ENCODE data around the gene CIC.
"Not testable (repeated sequence)": the region's sequence is repeated elsewhere in the genome, so short reads cannot be mapped to it uniquely, and the experiment has no call there.

The CIC gene

DNA sequence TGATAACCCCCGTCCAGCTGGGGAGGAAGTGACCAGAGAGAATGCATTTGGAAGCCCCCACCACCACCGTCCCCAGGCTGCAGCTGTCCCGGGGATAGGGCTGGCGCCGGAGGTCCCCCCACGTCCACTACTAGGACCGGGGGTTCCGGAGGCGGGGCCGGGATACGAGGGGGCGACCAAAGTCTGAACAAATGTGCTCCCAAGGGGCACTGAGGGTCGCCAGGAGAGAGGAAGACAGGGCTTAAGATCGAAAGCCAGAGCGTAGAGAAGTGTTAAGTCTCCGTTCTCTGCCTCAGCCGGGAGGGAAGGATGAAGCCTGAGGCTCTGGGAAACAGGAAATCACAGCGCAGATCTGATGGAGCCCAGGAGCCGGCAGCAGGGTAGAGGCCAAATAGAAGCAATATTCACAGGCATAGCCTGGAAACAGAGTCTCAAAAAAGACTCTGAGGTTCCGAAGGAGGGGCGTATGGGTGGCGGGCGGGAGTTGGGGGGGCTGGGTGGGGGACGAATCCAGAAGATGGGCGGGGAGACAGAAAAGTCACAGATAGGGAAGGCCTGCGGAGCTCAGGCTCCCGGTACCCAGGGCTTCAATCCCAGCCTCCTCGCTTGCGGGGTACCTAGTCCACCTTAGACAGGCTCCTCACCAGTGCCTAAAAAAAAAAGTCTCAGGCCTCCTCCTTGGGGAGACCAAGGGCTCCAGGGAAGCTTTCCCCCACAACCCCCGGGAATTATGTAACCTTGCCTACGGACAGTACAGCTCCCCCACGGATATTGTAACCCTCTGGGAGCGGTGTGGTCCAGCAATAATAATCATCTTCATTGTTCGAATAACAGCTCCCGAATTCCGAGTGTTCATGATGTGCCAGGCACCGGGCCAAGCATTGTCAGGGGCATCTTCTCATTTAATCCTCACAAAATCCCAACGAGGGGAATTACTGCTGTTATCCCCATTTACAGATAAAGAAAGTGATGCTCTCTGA lies 13.0 kb upstream of the CIC start:
- DNase-seq = peak; percentile 27

DNA sequence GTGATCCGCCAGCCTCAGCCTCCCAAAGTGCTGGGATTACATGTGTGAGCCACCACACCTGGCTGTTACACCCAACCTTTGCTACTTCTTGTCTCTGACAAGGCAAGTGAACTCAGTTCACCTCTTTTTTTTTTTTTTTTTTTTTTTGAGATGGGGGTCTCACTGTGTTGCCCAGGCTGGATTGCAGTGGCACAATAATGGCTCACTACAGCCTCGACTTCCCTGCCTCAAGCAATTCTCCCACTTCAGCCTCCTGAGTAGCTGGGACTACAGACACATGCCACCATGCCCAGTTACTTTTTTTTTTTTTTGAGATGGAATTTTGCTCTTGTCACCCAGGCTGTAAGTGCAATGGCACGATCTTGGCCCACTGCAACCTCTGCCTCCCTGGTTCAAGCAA lies 11.2 kb upstream of the CIC start:
- not testable (repeated sequence) for DNase-seq

DNA sequence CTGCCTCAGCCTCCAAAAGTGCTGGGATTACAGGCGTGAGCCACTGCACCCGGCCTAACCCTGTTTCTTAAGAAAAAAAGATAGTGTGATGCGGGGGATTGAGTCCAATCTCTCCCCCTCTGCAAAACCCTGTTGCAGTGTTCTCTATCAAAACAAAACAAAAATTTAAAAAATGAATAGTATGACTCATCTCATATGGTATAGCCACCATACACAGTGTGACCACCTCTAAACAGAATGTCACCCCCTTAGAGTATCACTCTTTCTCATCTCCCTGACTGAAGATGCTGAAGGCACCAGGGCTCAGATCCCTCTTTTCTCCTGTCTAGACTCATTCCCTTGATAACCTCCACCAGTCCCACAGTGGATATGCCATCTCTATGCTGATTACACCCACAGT lies 7.3 kb upstream of the CIC start:
- DNase-seq = no peak

DNA sequence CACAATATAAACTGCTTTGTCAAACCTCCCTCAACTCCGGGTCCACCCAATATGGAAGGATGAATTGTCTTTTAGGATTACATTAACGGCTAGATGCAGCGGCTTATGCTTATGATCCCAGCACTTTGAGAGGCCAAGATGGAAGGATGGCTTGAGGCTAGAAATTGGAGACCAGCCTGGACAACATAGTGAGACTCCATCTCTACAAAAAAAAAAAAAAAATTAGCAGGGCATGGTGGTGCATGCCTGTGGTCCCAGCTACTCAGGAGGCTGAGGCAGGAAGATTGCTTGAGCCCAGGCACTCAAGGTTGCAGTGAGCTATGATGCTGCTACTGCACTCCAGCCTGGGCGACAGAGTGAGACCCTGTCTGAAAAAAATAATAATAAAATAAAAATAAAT lies 2.9 kb upstream of the CIC start:
- DNase-seq = not testable (repeated sequence)

DNA sequence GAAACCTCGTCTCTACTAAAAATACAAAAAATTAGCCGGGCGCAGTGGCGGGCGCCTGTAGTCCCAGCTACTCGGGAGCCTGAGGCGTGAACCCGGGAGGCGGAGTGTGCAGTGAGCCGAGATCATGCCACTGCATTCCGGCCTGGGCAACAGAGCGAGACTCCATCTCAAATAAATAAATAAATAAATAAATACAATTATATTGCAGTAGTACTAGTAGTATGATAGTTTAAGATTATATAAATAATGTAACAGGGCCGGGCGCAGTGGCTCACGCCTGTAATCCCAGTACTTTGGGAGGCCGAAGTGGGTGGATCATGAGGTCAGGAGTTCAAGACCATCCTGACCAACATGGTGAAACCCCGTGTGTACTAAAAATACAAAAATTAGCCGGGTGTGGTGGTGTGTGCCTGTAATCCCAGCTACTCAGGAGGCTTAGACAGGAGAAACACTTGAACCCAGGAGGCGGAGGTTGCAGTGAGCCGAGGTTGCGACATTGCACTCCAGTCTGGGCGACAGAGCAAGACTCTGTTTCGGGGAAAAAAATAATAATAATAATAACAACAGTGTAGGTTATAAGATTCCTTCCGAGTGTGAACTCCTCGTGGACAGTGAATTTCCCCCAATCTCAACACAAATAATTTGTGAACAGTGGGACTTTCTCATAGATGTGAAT lies 2.0 kb upstream of the CIC start:
- DNase-seq = not testable (repeated sequence)

DNA sequence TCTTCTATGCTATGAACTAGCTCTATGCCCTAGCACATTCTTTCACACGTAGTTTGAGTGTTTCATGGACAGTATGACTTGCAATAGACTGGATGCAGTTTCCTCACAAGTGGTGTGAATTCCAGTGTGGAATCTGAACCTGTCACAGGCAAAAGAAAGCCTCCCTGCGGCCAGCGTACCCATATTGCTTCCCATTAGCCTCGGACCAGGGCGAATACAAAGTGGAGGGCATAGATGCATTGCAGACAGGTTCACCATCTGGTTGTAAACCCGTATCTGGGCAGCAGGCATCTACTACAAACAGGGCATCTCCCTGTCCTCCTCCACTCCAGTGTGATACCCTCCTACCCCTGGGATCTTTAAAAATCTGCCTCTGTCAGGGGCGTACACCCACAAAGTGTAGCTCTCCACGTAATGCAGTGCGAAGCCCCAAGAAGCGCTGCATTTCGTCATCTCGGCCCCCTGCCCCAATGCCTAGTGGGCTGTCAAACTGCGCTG lies 1.4 kb upstream of the CIC start:
- DNase-seq = no peak

DNA sequence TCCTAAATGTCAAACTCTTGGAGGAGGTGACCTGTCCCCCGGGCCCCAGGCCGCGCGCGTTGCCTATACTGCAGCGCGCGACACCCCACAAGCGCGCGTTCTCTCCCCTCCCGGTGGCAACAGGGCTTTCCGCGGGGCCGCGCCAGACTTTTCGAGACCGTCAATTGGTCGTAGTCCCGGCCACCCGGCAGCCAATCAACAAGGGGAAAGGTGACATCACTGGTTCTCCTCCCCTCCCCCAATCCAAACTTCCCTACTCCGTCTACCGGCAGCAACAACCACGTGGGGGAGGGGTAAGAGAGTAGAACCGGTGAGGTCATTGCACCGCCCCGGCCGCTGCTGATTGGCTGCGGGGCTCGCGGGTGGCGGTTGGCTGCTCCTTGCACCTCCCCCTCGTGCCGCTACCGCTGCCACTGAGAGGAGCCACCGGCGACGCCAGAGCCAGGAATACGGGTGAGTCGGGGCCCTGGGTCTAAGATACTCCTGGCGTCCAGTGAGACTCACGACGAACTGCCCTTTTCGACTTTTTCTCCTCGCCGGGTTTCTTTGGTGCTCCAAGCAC lies 829 bp upstream of the CIC start:
- peak; percentile 100 for DNase-seq

DNA sequence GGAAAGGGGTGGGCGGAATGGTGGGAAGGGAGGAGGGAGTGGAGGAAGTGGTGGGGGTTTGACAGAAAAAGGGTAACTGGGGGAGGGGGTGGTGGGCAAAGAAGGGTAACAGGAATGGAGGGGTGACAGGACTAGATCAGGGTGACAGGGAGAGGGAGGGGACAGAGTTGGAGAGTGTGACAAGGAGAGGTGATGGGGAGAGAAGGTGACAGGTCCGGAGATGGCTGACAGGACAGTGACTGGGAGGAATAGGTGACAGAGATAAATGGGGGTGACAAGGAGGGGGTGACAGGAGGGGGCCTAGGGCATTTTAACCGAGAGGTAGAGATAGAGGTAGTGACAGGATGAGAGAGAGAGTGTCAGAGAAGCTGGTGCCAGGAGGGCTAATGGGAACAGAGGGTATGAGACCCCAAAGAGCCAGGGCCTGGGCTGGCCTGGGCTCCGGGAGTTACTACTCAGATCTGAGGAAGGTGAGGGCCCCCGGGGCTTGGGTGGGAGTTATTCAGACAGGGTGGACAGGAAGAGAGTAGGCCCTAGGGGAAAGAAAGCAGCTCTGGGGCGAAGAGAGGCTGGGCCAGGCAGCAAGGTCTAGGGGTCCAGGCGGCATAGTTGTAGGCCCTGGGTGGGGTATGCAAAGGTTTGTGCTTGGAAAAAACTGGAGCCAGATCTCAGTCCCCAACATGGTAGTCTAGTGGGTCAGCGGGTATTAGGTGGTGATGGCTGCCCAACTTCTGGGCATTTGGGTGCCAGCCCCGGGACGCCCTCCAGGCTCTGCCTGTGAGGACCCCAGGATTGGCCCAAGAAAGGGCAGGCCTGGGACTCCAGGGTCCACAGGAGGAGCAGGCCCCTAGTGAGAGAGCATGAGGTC lies 660 bp downstream of the CIC start:
- DNase-seq = no peak

DNA sequence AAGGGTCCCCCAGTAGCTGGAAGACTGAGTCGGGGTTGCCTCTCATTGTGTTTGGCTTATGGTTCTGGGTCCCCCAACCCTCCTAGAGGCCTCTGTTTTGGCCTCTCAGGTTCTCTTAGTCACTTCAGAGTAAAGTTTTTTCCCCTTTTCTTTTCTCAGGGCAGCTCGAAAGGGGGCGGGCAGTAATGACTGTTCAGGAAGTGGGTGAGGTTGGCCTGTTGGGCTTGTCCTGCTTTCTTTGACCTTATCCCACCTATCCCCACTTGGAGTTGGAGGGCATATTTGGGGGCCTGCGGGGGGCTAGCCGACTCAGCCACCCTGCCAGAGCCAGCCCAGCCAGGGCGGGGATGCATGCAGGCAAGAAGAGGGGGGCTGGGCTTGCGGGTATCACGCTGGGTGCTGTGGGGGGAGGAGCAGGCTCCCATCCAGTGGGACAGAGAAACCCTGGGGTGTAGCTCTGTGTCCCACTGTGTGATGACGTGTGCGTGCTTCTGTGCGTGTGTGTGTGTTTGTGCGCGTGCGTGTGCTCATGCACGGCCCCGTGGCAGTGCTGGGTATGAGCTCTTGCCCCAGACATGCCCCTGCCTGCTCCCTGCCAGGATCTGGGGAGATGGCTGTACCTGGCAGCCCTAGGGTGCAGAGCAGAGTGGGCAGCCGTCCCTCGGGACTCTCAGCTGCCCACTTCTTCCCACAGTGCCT lies 1.4 kb downstream of the CIC start:
- DNase-seq = peak; percentile 54

DNA sequence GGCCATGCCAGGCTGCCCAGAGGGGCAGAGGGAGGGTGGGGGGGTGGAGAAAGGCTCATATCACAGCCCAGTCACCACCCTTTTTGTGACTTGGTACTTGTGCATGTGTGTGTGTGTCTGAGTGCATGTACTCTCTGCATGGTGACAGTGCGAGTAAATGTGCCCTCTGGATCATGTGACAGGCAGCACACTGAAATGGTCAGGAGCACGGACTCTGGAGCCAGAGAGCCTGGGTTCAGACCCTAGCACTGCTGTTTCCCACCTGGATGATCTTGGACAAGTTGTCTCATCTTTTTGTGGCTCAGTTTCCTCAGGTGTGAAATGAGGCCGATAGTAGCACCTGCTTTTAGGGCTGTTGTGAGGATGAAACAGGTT lies 2.0 kb downstream of the CIC start:
- DNase-seq = no peak

DNA sequence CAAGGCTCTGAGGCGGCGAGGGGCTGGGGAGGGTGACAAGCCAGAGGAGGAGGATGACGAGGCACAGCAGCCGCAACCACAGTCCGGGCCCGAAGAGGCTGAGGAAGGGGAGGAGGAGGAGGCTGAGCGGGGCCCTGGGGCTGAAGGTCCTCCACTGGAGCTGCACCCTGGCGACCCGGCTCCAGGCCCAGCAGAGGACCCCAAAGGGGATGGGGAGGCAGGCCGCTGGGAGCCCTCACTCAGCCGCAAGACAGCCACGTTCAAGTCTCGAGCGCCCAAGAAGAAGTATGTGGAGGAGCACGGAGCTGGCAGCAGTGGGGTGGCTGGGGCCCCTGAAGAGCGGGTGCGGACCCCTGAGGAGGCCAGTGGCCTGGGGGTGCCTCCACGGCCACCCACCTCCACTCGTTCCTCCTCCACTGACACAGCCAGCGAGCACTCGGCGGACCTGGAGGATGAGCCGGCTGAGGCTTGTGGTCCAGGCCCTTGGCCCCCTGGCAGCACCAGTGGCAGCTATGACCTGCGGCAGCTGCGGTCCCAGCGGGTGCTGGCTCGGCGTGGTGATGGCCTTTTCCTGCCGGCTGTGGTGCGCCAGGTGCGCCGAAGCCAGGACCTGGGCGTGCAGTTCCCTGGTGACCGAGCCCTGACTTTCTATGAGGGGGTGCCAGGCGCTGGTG lies 2.9 kb downstream of the CIC start:
- no peak for DNase-seq

DNA sequence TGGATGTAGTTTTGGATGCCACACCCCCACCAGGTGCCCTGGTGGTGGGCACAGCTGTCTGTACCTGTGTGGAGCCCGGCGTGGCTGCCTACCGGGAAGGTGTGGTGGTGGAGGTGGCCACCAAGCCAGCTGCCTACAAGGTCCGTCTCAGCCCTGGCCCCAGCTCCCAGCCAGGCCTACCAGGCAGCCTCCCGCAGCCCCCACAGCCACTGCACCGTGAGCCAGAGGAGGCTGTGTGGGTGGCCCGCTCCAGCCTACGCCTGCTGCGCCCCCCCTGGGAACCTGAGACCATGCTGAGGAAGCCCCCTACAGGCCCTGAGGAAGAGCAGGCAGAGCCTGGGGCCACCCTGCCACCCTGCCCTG lies 3.5 kb downstream of the CIC start:
- no peak for DNase-seq

DNA sequence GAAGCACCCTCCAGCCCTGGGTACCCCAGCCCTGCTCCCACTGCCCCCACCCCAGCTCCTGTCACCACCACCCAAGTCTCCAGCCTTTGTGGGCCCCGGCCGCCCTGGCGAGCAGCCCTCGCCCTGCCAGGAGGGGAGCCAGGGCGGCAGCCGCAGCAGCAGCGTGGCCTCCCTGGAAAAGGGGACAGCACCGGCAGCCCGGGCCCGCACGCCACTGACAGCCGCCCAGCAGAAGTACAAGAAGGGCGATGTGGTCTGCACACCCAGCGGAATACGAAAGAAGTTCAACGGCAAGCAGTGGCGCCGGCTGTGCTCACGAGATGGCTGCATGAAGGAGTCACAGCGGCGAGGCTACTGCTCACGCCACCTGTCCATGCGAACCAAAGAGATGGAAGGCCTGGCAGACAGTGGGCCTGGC lies 3.9 kb downstream of the CIC start:
- no peak for DNase-seq

DNA sequence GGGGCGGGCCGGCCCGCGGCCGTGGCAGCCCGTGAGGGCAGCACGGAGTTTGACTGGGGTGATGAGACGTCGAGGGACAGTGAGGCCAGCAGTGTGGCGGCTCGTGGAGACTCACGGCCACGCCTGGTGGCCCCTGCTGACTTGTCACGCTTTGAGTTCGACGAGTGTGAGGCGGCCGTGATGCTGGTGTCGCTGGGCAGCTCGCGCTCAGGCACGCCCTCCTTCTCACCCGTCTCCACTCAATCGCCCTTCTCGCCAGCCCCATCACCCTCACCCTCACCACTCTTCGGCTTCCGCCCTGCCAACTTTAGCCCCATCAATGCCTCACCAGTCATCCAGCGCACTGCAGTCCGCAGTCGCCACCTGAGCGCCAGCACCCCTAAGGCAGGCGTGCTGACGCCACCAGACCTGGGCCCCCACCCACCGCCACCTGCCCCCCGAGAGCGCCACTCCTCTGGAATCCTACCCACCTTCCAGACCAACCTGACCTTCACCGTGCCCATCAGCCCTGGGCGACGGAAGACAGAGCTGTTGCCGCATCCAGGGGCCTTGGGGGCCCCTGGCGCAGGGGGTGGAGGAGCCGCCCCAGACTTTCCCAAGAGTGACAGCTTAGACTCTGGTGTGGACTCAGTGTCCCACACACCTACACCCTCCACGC lies 4.5 kb downstream of the CIC start:
- no peak for DNase-seq

DNA sequence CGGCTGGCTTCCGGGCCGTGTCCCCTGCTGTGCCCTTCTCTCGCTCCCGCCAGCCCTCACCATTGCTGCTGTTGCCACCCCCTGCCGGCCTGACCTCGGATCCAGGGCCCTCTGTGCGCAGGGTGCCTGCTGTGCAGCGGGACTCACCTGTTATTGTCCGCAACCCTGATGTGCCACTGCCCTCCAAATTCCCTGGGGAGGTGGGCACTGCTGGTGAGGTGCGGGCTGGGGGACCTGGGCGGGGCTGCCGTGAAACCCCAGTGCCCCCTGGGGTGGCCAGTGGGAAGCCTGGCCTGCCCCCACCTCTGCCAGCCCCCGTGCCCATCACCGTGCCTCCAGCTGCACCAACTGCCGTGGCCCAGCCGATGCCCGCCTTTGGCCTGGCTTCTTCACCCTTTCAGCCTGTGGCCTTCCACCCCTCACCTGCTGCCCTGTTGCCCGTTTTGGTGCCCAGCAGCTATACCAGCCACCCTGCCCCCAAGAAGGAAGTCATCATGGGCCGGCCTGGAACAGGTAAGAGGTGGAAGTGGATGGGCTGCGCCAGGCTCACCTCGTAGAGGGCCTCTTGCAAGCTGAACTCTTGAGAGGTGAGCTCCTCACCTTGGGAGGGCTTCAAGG lies 5.1 kb downstream of the CIC start:
- no peak for DNase-seq

DNA sequence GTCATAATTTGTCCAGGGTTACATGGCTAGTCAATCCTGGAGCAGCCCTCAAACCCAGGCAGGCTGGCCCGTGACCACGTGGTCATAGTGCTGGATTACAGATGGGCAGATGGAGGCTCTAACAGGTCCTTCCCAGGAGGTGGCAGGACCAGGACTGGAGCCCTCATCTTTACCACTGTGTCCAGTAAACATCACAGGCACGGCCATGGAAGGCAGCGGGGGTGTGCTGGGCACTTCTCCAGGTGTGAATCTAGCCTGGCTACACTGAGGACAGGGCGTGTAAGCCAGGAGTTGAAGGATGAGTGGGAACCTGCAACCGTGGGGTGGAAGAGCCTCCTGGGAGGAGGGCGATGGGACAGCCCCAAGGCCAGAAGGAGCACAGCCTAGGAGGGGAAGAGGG lies 6.1 kb downstream of the CIC start:
- no peak for DNase-seq

DNA sequence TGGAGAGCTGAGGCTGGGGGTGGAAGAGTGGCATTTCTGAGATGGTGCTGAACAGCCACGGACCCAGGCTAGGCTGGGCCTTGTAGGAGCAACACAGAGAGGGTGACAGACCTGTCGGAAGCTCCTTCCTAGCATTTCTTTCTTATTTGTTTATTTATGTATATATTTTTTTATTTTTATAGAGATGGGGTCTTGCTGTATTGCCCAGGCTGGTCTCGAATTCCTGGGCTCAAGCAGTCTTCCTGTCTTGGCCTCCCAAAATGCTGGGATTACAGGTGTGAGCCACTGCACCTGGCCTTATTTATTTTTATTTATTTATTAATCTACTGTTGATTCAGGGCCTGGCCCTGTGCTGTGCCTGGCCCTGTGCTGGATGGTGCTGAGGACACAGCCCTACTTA lies 6.5 kb downstream of the CIC start:
- no peak for DNase-seq

DNA sequence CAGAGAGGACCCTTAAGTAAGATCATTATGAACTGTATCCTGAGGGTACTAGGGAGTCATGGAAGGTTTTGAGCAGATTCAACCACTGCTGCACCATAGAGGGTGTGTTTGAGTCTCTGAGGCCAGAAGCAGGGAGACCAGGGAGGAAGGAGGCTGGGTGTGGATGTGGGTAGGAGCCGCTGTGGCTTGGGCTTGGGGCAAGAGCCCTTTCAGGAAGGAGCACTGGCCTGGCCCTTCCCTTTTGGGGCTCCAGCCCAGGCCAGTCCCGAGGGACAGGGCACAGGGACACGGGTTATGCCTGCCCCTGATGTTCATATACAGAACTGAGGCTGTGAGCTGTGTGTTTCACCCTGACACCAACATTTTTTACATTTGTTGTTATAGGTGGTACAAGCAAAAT lies 7.2 kb downstream of the CIC start:
- DNase-seq = no peak

DNA sequence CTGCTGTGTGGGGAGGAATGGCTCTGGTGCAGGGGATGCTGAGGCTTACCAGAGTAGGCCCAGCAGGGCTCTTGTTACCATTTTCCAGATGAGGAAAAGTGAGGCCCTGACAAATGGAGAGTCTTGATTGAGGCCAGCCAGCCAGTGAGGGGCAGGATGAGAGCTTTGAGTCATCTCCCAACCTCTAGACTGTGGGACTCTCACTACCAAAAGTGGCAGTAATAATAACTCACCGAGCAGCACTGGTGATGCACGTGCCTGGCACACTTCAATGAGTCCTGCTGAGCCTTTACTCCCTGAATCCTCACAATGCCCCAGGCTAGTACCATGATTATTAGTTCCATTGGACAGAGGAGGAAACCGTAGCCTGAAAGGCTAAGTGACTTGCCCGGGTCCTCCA lies 7.8 kb downstream of the CIC start:
- DNase-seq = no peak

DNA sequence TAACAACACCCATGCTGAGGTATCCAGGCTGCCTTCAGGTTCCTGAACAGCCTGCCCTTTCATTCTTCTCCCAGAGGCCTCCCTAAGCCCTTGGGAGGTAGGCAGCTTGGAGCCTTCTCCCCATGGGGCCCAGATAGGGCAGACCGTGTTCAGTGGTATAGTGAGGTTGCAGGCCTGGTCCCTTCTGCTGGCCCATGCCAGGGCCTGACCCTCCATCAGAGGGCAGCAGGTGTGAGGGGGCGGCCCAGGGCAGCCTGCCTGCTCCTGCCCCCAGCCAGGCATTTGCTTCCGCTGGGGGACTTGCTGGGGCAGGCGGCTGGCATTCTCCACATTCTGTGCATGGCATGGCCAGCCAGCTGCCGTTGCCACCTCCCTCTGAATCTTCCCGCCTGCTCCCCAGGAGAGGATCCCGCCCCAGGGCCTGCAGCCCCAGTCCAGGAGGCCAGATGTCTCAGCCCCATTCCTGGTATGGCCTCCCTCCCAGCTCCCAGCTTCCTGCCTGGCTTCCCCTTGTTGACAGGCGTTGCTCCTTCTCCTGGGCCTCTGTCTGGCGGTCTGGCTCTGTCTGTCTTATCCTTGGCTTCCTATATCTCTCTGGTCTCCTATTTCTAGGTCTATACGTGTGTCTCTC lies 8.9 kb downstream of the CIC start:
- peak; percentile 21 for DNase-seq

All from COR-L47 (cell line).